Cardiac fibroblast (primary cell): ENCODE data around the gene STX4.
A peak's percentile ranks its signal among the peaks of the same experiment; 100 is the strongest.
"Not testable (repeated sequence)": the region's sequence is repeated elsewhere in the genome, so short reads cannot be mapped to it uniquely, and the experiment has no call there.

ENCODE experiments used
- DNase-seq, 2 donors: peaks; one replicate each; pipeline versions ENCODE4 v3.0.0 to v3.0.0-alpha.2; 2010; ENCODE audit warnings: low read depth in 2 of 2
- H3K4me3 ChIP-seq, 2 donors: replicated peaks in 1 of 2; 1 replicate in 1 of 2; 2 replicates in 1 of 2; pipeline ENCODE4 v1.5.1; 2011; ENCODE audit warnings: low read depth in 2 of 2, low read length in 2 of 2, mild to moderate bottlenecking in 2 of 2, moderate library complexity in 1 of 2
- TF ChIP-seq, protein P1 (sequence below): IDR thresholded peaks from one replicate; pipeline ENCODE4 v1.5.1; 2011; ENCODE audit warnings: low read depth, mild to moderate bottlenecking, low read length, inconsistent platforms

Gene STX4

GRCh38 chr16:31009894-31010584, 23.3 kb upstream of the STX4 start:
- TF ChIP-seq, protein P1, sequence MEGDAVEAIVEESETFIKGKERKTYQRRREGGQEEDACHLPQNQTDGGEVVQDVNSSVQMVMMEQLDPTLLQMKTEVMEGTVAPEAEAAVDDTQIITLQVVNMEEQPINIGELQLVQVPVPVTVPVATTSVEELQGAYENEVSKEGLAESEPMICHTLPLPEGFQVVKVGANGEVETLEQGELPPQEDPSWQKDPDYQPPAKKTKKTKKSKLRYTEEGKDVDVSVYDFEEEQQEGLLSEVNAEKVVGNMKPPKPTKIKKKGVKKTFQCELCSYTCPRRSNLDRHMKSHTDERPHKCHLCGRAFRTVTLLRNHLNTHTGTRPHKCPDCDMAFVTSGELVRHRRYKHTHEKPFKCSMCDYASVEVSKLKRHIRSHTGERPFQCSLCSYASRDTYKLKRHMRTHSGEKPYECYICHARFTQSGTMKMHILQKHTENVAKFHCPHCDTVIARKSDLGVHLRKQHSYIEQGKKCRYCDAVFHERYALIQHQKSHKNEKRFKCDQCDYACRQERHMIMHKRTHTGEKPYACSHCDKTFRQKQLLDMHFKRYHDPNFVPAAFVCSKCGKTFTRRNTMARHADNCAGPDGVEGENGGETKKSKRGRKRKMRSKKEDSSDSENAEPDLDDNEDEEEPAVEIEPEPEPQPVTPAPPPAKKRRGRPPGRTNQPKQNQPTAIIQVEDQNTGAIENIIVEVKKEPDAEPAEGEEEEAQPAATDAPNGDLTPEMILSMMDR = no peak
- H3K4me3 ChIP-seq = peak overlapping the region in 1 of 2 donors; percentile 21
- no peak for DNase-seq

GRCh38 chr16:31010585-31011325, 22.6 kb upstream of the STX4 start, which contains the start of gene STX1B:
Gene STX1B (minus strand): TSS chr16:31010638. CDS start chr16:31010396, 242 bp downstream.
- H3K4me3 ChIP-seq = peak within 1 kb of the TSS in 1 of 2 donors; percentile 34
- no peak for DNase-seq
- TF ChIP-seq, protein P1 = no peak

DNA sequence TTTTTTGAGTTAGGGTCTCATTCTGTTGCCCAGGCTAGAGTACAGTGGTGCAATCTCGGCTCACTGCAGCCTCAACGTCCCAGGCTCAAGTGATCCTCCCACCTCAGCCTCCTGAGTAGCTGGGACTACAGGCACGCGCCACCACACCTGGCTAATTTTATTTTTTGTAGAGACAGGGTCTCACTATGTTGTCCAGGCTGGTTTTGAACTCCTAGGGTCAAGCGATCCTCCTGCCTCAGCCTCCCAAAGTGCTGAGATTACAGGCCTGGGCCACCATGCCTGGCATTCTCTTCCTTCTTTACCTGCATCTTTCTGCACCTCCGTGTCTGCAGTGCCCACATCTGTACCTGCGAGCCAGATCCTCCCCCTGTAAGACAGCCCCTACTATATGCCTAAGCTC, 21.5 kb upstream of the STX4 start:
- not testable (repeated sequence) for DNase-seq, H3K4me3 ChIP-seq

GRCh38 chr16:31013292-31013691, 20.1 kb upstream of the STX4 start:
- not testable (repeated sequence) for DNase-seq, H3K4me3 ChIP-seq

- DNase-seq = no peak
- no peak overlapping the region for H3K4me3 ChIP-seq
- TF ChIP-seq, protein P1 = no peak
These were observed 17.3 kb upstream of the STX4 start for GRCh38 chr16:31016018-31016417.

- H3K4me3 ChIP-seq, DNase-seq: not testable (repeated sequence)
These were observed 15.6 kb upstream of the STX4 start for GRCh38 chr16:31017756-31018155.

- TF ChIP-seq, protein P1 = no peak
- DNase-seq = no peak
- no peak overlapping the region for H3K4me3 ChIP-seq
These were observed 12.8 kb upstream of the STX4 start for GRCh38 chr16:31020536-31020935.

DNA sequence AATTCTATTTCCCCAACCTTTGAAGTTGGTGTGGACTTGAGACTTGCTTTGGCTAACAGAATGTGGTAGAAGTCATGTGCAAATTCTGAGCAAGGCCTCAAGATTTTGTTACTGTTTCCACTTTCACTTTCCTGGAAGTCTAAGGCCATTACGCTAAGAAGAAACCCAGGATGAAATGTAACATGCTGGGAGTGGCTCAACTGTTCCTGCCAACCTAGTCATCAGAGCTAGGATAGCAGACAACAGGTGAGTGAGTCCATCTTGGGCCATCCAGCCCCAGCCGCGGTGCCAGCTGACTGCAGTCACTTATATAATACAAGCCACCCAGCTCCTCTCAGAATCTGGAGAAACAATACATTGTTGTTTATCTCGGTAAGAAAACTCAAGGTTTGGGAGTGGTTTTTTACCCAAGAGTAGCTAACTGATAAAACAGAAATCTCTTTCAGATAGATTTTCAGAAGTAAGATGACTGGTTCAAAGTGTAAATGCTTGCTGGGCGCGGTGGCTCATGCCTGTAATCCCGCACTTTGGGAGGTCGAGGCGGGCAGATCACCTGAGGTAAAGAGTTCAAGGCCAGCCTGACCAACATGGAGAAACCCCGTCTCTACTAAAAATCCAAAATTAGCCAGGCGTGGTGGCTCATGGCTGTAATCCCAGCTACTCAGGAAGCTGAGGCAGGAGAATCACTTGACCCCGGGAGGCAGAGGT, 10.7 kb upstream of the STX4 start:
- DNase-seq = no peak
- TF ChIP-seq, protein P1 = no peak
- no peak overlapping the region for H3K4me3 ChIP-seq
